HEK293 (cell line): Measurements from ENCODE around the gene FAM171A1.

Experiments
- CTCF ChIP-seq: fragments of 450-650 bp; formaldehyde crosslinking; IDR thresholded peaks from 2 replicates; pipeline ENCODE4 v1.5.1; 2016; ENCODE audit warnings: missing biosample characterization, missing genetic modification characterization
- GLIS2 ChIP-seq: fragments of 450-650 bp; formaldehyde crosslinking; IDR thresholded peaks from 2 replicates; pipeline ENCODE4 v1.5.1; 2016; ENCODE audit warnings: missing biosample characterization, missing genetic modification characterization
- ZBTB8A ChIP-seq: fragments of 450-650 bp; formaldehyde crosslinking; IDR thresholded peaks from 2 replicates; pipeline ENCODE4 v1.5.1; 2016; ENCODE audit warnings: missing biosample characterization, missing genetic modification characterization

- TF ChIP-seq ZBTB8A, result no peak
- TF ChIP-seq GLIS2 (tag by site-specific recombination), result no peak
- TF ChIP-seq CTCF, result no peak
Measured at GRCh38 chr10:15176269-15176668, 194.8 kb downstream of the FAM171A1 start.
